Liver (tissue), 9 donors: ENCODE results near the gene JCAD. TPM values are rescaled to one million over a fixed set of nuclear protein-coding genes. Genes with fewer than 3 reads are reported as not detected.

Experiments
- DNase-seq: peaks from one replicate; pipeline ENCODE4 v3.0.0-alpha.2; 2017; ENCODE audit warnings: low spot score
- H3K27ac ChIP-seq, 2 donors: one replicate each; pipeline ENCODE4 v1.7.0; 2013; ENCODE audit warnings: inconsistent platforms in 2 of 2, low read length in 2 of 2, control low read depth in 1 of 2, low read depth in 1 of 2, mild to moderate bottlenecking in 1 of 2
- H3K27me3 ChIP-seq, 4 donors: one replicate each; pipeline versions ENCODE4 v1.6.1 to v1.7.0; 2013; ENCODE audit warnings: low read length in 3 of 4, inconsistent platforms in 1 of 4, mild to moderate bottlenecking in 1 of 4, moderate library complexity in 1 of 4; ENCODE audit not compliant: control insufficient read depth in 4 of 4, insufficient read depth in 4 of 4
- H3K36me3 ChIP-seq, 4 donors: one replicate each; pipeline versions ENCODE4 v1.6.1 to v1.7.0; 2013; ENCODE audit warnings: low read length in 3 of 4, mild to moderate bottlenecking in 3 of 4, low read depth in 1 of 4, moderate library complexity in 1 of 4; ENCODE audit not compliant: control insufficient read depth in 4 of 4, insufficient read depth in 3 of 4
- H3K4me1 ChIP-seq, 4 donors: one replicate each; pipeline versions ENCODE4 v1.6.1 to v1.7.0; 2013; ENCODE audit warnings: low read length in 3 of 4, mild to moderate bottlenecking in 3 of 4, moderate library complexity in 1 of 4; ENCODE audit not compliant: control insufficient read depth in 4 of 4, insufficient read depth in 4 of 4
- H3K4me3 ChIP-seq, 3 donors: one replicate each; pipeline versions ENCODE4 v1.6.1 to v1.7.0; 2013; ENCODE audit warnings: low read length in 3 of 3, control low read depth in 1 of 3, low read depth in 1 of 3, mild to moderate bottlenecking in 1 of 3
- H3K9ac ChIP-seq, 2 donors: one replicate each; pipeline ENCODE4 v1.7.0; 2013; ENCODE audit warnings: low read length in 2 of 2, mild to moderate bottlenecking in 2 of 2, moderate library complexity in 2 of 2, control low read depth in 1 of 2, low read depth in 1 of 2
- H3K9me3 ChIP-seq, 4 donors: one replicate each; pipeline versions ENCODE4 v1.6.1 to v1.7.0; 2013; ENCODE audit warnings: low read length in 3 of 4; ENCODE audit not compliant: control insufficient read depth in 4 of 4
- EGR1 ChIP-seq, 2 donors: IDR thresholded peaks; 2 replicates each; pipeline ENCODE4 v1.6.1; 2016 to 2018; ENCODE audit warnings: antibody characterized with exemption in 2 of 2, low read depth in 2 of 2
- FOXA1 ChIP-seq: IDR thresholded peaks from 2 replicates; pipeline ENCODE4 v1.6.1; 2016; ENCODE audit warnings: antibody characterized with exemption
- HNF4G ChIP-seq: IDR thresholded peaks from 2 replicates; pipeline ENCODE4 v1.6.1; 2016; ENCODE audit warnings: antibody characterized with exemption
- JUND ChIP-seq, 2 donors: IDR thresholded peaks; 2 replicates each; pipeline ENCODE4 v1.6.1; 2016; ENCODE audit warnings: antibody characterized with exemption in 2 of 2
- NR2F2 ChIP-seq: IDR thresholded peaks from 2 replicates; pipeline ENCODE4 v1.6.1; 2016; ENCODE audit warnings: antibody characterized with exemption
- RAD21 ChIP-seq, 2 donors: IDR thresholded peaks; 2 replicates each; pipeline ENCODE4 v1.6.1; 2016; ENCODE audit warnings: antibody characterized with exemption in 2 of 2, mild to moderate bottlenecking in 2 of 2
- RXRA ChIP-seq, 2 donors: IDR thresholded peaks; 2 replicates each; pipeline ENCODE4 v1.6.1; 2017 to 2018; ENCODE audit warnings: antibody characterized with exemption in 2 of 2, mild to moderate bottlenecking in 1 of 2
- SP1 ChIP-seq: IDR thresholded peaks from 2 replicates; pipeline ENCODE4 v1.6.1; 2018; ENCODE audit warnings: antibody characterized with exemption, mild to moderate bottlenecking
- TAF1 ChIP-seq: conservative IDR thresholded peaks from 2 replicates; pipeline ENCODE4 v1.6.1; 2016; ENCODE audit warnings: antibody characterized with exemption, mild to moderate bottlenecking
- WGBS: extraction: QIAGEN DNeasy Blood & Tissue Kit; methylation state at CpG from one replicate; pipeline ENCODE4 v1.1.7; 2013; 5-methylcytosine and 5-hydroxymethylcytosine counted together
- polyA plus RNA-seq, 2 donors: library from polyadenylated mRNA; stranded (reverse) in 1 of 2; unstranded in 1 of 2; fragments of 200-250 nt in 1 of 2; fragments of >200 nt in 1 of 2; fragmentation: Nextera tagmentation in 1 of 2; extraction: Ambion mirVana in 1 of 2; gene quantifications; one replicate each; pipeline versions ENCODE4 v1.2.1 to v1.2.3, GENCODE V29; 2013 to 2015
- total RNA-seq, 2 donors: library from RNA; depleted of rRNA; stranded (reverse); fragments of >200 nt; gene quantifications; one replicate each; pipeline ENCODE4 v1.2.3, GENCODE V29; 2014
- TF ChIP-seq, protein P1 (sequence below): IDR thresholded peaks from 2 replicates; pipeline ENCODE4 v1.6.1; 2016; ENCODE audit warnings: antibody characterized with exemption
- TF ChIP-seq, protein P2 (sequence below): IDR thresholded peaks from 2 replicates; pipeline ENCODE4 v1.6.1; 2016; ENCODE audit warnings: antibody characterized with exemption, mild to moderate bottlenecking
- TF ChIP-seq, protein P3 (sequence below): IDR thresholded peaks from 2 replicates; pipeline ENCODE4 v1.6.1; 2016; ENCODE audit warnings: antibody characterized with exemption
- TF ChIP-seq, protein P4 (sequence below): IDR thresholded peaks from 2 replicates; pipeline ENCODE4 v1.6.1; 2016; ENCODE audit warnings: antibody characterized with exemption
- donor health status: healthy.
- donor health status: healthy.
- donor health status: healthy.
- donor health status: healthy.
- donor health status: healthy.

Gene JCAD
- total and polyA plus RNA-seq, 4 donors, result 0.77 to 3.2 (median 1.1) TPM

DNA sequence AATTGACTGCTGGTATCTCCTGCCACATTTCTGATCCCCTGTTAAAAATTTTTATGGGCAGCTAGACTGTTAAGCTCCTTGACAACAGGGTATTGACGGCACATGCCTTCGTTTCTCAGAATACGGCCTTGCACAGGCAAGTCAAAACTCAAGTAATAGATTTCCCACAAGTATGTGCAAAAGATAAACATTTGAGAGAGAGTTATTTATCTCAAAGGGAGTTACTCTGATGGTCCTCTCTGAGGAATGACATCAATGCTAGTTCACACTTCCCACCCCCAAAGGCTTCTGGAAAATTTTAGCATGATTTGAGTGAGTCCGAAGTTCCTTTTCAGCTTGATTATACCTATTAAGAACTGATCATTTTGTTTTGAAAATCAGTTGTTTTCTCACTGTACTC is 71.9 kb downstream of the JCAD start:
- DNase-seq, result no peak
- 84% methylated on average over 4 of the region's 4 CpGs for WGBS
- Histone ChIP-seq H3K36me3 (no peaks in the 10 kb centered on the region), H3K9me3 (peaks cover 4 to 10% (median 6%) of the 10 kb centered on the region in 4 donors), H3K4me3 (no peak overlapping the region), H3K4me1 (no peaks in the 10 kb centered on the region), H3K27me3 (no peaks in the 10 kb centered on the region), H3K27ac (no peak overlapping the region), H3K9ac (no peak overlapping the region)
- TF ChIP-seq TAF1 (no peak), HNF4G (no peak), NR2F2 (no peak)
- TF ChIP-seq, protein P1, sequence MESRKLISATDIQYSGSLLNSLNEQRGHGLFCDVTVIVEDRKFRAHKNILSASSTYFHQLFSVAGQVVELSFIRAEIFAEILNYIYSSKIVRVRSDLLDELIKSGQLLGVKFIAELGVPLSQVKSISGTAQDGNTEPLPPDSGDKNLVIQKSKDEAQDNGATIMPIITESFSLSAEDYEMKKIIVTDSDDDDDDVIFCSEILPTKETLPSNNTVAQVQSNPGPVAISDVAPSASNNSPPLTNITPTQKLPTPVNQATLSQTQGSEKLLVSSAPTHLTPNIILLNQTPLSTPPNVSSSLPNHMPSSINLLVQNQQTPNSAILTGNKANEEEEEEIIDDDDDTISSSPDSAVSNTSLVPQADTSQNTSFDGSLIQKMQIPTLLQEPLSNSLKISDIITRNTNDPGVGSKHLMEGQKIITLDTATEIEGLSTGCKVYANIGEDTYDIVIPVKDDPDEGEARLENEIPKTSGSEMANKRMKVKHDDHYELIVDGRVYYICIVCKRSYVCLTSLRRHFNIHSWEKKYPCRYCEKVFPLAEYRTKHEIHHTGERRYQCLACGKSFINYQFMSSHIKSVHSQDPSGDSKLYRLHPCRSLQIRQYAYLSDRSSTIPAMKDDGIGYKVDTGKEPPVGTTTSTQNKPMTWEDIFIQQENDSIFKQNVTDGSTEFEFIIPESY, result no peak
- TF ChIP-seq, protein P2, sequence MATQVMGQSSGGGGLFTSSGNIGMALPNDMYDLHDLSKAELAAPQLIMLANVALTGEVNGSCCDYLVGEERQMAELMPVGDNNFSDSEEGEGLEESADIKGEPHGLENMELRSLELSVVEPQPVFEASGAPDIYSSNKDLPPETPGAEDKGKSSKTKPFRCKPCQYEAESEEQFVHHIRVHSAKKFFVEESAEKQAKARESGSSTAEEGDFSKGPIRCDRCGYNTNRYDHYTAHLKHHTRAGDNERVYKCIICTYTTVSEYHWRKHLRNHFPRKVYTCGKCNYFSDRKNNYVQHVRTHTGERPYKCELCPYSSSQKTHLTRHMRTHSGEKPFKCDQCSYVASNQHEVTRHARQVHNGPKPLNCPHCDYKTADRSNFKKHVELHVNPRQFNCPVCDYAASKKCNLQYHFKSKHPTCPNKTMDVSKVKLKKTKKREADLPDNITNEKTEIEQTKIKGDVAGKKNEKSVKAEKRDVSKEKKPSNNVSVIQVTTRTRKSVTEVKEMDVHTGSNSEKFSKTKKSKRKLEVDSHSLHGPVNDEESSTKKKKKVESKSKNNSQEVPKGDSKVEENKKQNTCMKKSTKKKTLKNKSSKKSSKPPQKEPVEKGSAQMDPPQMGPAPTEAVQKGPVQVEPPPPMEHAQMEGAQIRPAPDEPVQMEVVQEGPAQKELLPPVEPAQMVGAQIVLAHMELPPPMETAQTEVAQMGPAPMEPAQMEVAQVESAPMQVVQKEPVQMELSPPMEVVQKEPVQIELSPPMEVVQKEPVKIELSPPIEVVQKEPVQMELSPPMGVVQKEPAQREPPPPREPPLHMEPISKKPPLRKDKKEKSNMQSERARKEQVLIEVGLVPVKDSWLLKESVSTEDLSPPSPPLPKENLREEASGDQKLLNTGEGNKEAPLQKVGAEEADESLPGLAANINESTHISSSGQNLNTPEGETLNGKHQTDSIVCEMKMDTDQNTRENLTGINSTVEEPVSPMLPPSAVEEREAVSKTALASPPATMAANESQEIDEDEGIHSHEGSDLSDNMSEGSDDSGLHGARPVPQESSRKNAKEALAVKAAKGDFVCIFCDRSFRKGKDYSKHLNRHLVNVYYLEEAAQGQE, result no peak
- TF ChIP-seq, protein P3, sequence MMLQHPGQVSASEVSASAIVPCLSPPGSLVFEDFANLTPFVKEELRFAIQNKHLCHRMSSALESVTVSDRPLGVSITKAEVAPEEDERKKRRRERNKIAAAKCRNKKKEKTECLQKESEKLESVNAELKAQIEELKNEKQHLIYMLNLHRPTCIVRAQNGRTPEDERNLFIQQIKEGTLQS, result no peak

DNA sequence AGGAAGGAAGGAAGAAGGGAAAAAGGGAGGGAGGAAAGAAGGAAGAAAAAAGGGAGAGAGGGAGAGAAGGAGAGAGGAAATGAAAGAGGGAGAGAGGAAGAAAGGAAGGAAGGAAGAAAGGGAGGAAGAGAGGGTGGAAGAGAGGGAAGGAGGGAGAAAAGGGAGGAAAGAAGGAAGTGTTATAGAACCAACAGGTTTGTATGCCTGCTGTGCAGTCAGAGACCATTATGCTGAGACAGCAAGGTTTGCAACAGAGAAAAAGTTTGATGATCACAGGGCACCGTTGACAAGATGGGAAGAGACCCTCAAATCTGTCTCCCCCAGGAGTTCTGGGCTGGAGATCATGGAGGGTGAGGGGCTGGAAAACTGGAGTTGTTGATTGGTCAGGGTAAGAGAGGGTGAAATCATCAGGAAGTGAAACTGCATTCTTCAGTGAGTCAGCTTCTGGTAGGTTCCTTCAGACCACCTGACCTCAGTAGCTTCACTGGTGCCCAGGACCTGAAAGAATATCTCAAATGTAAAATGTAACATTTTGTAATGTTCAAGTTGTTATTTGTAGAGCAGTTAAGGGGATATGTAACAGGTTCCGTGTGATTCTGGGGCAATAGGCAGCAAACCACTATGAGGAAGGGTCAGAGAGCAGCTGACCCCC is 76.3 kb downstream of the JCAD start:
- H3K27ac ChIP-seq, result no peak overlapping the region
- no peak overlapping the region for H3K4me3 ChIP-seq
- no peaks in the 10 kb centered on the region for H3K4me1 ChIP-seq
- DNase-seq, result no peak
- 94% methylated on average over 2 of the region's 2 CpGs for WGBS
- H3K9me3 ChIP-seq, result peaks cover 4 to 10% (median 6%) of the 10 kb centered on the region in 4 donors
- no peaks in the 10 kb centered on the region for H3K36me3 ChIP-seq
- no peaks in the 10 kb centered on the region for H3K27me3 ChIP-seq
- TF ChIP-seq, protein P1, result no peak
- H3K9ac ChIP-seq, result no peak overlapping the region

DNA sequence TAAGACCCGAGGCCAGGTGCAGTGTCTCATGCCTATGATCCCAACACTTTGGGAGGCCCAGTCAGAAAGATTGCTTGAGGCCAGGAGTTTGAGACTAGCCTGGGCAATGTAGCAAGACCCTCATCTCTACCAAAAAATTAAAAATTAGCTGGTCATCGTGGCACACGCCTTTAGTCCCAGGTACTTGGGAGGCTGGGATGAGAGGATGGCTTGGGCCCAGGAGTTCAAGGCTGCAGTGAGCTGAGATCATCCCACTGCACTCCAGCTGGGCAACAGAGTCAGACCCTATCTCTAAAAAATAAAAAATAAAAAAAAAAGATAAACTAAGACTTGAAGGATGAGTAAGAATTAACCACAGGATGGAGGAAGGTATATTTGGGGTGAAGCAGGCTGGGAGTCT is 77.9 kb downstream of the JCAD start:
- H3K27ac ChIP-seq, result no peak overlapping the region
- no peaks in the 10 kb centered on the region for H3K27me3 ChIP-seq
- H3K4me3 ChIP-seq, result no peak overlapping the region
- WGBS, result 96% methylated on average over 3 of the region's 3 CpGs
- DNase-seq, result no peak
- H3K36me3 ChIP-seq, result no peaks in the 10 kb centered on the region
- H3K9me3 ChIP-seq, result peaks cover 4 to 10% (median 6%) of the 10 kb centered on the region in 4 donors
- H3K9ac ChIP-seq, result no peak overlapping the region
- no peaks in the 10 kb centered on the region for H3K4me1 ChIP-seq
- no peak for TF ChIP-seq EGR1 (IDR thresholded peaks at IDR 0.05; ENCODE audit: low read depth in 2 of 2)
- no peak for TF ChIP-seq FOXA1
- TF ChIP-seq, protein P3, result no peak
- TF ChIP-seq RXRA (IDR thresholded peaks at IDR 0.05), result no peak
- TF ChIP-seq SP1, result no peak
- TF ChIP-seq JUND (IDR thresholded peaks at IDR 0.05), result no peak
- no peak for TF ChIP-seq RAD21 (IDR thresholded peaks at IDR 0.05)
- TF ChIP-seq, protein P4, sequence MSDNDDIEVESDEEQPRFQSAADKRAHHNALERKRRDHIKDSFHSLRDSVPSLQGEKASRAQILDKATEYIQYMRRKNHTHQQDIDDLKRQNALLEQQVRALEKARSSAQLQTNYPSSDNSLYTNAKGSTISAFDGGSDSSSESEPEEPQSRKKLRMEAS, result no peak
- TF ChIP-seq, protein P2, result no peak
- no peak for TF ChIP-seq NR2F2
- no peak for TF ChIP-seq HNF4G
